Adrenal gland (tissue), 5 donors: ENCODE results near the gene PRKCH.

Experiments used
- POLR2A ChIP-seq, 2 donors: fragments of 450-650 bp; IDR thresholded peaks; one replicate each; pipeline ENCODE4 v1.6.1; 2017; ENCODE audit warnings: antibody characterized with exemption in 2 of 2, mild to moderate bottlenecking in 2 of 2, moderate library complexity in 1 of 2
- TF ChIP-seq, protein P1 (sequence below), 6 experiments: fragments of 450-650 bp in 4 of 6; fragments of 200-600 bp in 2 of 6; sonication (generic) in 1 of 6; IDR thresholded peaks; 1 replicate in 5 of 6; 2 replicates in 1 of 6; pipeline versions ENCODE4 v1.5.1 to v1.8.0; 2016 to 2021; ENCODE audit warnings: antibody characterized with exemption in 6 of 6, mild to moderate bottlenecking in 2 of 6, moderate library complexity in 1 of 6
- donor health status: DM: no; HTN: no; CAD: no.

DNA sequence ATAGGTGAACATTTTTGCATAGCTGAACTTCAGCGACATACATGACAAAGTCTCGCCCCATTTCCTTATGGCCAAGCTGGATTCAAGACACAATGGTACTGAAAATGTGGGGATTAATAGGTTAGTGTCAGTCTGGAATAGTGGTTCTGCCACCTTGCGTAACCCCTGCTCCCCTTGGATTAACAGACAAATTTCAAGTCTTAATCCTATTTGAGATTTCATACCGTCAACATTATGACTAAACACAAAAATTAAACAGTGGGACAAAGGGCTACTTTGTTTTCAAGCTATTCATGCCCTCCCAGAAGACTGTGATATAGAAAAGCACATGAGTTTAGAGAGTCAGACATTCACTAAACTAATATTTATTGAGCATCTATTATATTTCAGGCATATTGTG, 235.1 kb downstream of the PRKCH start:
- no peak for TF ChIP-seq POLR2A (IDR thresholded peaks at IDR 0.05)
- TF ChIP-seq, protein P1, sequence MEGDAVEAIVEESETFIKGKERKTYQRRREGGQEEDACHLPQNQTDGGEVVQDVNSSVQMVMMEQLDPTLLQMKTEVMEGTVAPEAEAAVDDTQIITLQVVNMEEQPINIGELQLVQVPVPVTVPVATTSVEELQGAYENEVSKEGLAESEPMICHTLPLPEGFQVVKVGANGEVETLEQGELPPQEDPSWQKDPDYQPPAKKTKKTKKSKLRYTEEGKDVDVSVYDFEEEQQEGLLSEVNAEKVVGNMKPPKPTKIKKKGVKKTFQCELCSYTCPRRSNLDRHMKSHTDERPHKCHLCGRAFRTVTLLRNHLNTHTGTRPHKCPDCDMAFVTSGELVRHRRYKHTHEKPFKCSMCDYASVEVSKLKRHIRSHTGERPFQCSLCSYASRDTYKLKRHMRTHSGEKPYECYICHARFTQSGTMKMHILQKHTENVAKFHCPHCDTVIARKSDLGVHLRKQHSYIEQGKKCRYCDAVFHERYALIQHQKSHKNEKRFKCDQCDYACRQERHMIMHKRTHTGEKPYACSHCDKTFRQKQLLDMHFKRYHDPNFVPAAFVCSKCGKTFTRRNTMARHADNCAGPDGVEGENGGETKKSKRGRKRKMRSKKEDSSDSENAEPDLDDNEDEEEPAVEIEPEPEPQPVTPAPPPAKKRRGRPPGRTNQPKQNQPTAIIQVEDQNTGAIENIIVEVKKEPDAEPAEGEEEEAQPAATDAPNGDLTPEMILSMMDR (IDR thresholded peaks at IDR 0.05), result no peak
